Esophagus (tissue), 2 donors: Measurements from ENCODE around the gene JOSD1. TPM values are rescaled to one million over a fixed set of nuclear protein-coding genes. Genes with fewer than 3 reads are reported as not detected.

Experiments used
- H3K27ac ChIP-seq, 2 donors: one replicate each; pipeline ENCODE4 v1.5.1; 2013; ENCODE audit warnings: low read depth in 2 of 2, mild to moderate bottlenecking in 2 of 2, inconsistent platforms in 1 of 2, low read length in 1 of 2, moderate library complexity in 1 of 2
- H3K27me3 ChIP-seq, 2 donors: one replicate each; pipeline ENCODE4 v1.6.1; 2013; ENCODE audit warnings: low read length in 2 of 2, control low read depth in 1 of 2, mild to moderate bottlenecking in 1 of 2; ENCODE audit not compliant: insufficient read depth in 2 of 2, control insufficient read depth in 1 of 2
- H3K36me3 ChIP-seq, 2 donors: one replicate each; pipeline ENCODE4 v1.6.1; 2013; ENCODE audit warnings: low read length in 1 of 2; ENCODE audit not compliant: control insufficient read depth in 2 of 2, insufficient read depth in 2 of 2
- H3K4me1 ChIP-seq, 2 donors: one replicate each; pipeline ENCODE4 v1.6.1; 2013; ENCODE audit warnings: low read length in 1 of 2; ENCODE audit not compliant: control insufficient read depth in 2 of 2, insufficient read depth in 2 of 2
- H3K4me3 ChIP-seq, 2 donors: one replicate each; pipeline ENCODE4 v1.5.1; 2013; ENCODE audit warnings: low read length in 2 of 2, mild to moderate bottlenecking in 2 of 2, low read depth in 1 of 2, moderate library complexity in 1 of 2
- H3K9me3 ChIP-seq, 2 donors: one replicate each; pipeline ENCODE4 v1.6.1; 2013; ENCODE audit warnings: mild to moderate bottlenecking in 2 of 2, low read depth in 1 of 2, low read length in 1 of 2, moderate library complexity in 1 of 2; ENCODE audit not compliant: control insufficient read depth in 2 of 2, insufficient read depth in 1 of 2
- WGBS, 2 donors: extraction: QIAGEN DNeasy Blood & Tissue Kit; methylation state at CpG; one replicate each; pipeline ENCODE4 v1.1.7; 2013; 5-methylcytosine and 5-hydroxymethylcytosine counted together
- polyA plus RNA-seq, 2 donors: library from polyadenylated mRNA; stranded (reverse); fragments of 200-250 nt; gene quantifications; one replicate each; pipeline ENCODE4 v1.2.3, GENCODE V29; 2013
- donor health status: healthy with polysubstance abuse.
- donor health status: Bipolar disorder and iron deficiency.

JOSD1 gene
- polyA plus RNA-seq, 2 donors, result 9.2 to 16.5 TPM

DNA sequence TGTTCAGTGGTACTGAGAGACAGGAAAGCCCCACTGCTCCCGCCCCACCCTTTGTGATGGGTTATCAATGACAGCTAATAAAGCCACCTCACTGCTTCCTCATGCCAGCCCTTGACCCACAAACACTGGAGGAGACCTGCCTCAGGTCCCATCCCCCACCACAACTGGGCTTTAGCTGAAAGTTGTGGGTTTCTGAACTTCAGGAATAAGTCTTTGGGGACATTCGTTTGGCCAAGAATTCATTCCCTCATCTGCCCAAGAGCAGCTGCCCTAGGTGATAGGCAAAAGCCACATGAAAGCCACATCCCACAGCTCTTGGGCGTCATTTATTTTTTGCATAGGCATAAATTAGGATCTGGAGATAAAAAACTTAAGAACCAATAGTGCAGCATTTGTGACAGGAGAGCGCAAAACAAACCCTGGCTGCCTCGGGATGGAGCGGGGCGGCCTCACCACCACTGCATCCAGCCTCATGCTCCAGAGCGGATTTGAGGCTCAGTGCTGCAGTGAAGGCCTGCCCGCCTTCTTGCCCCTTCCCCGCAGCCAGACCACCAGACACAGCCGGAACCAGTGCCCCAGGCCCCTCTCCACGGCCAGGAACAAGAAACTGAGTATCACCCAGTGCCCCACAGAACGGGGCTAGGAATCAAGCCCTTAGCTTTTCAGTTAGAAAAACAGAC lies 33.8 kb upstream of the JOSD1 start:
- H3K4me1 ChIP-seq, result peaks cover 0 to 17% of the 10 kb centered on the region in 2 donors
- no peaks in the 10 kb centered on the region for H3K9me3 ChIP-seq
- peak overlapping the region; percentile 46 to 66 for H3K27ac ChIP-seq
- H3K27me3 ChIP-seq, result no peaks in the 10 kb centered on the region
- WGBS, 2 donors, result 87 to 88% methylated on average over 13 of the region's 13 CpGs
- H3K4me3 ChIP-seq, result no peak overlapping the region
- H3K36me3 ChIP-seq, result peaks cover 45 to 62% of the 10 kb centered on the region in 2 donors

DNA sequence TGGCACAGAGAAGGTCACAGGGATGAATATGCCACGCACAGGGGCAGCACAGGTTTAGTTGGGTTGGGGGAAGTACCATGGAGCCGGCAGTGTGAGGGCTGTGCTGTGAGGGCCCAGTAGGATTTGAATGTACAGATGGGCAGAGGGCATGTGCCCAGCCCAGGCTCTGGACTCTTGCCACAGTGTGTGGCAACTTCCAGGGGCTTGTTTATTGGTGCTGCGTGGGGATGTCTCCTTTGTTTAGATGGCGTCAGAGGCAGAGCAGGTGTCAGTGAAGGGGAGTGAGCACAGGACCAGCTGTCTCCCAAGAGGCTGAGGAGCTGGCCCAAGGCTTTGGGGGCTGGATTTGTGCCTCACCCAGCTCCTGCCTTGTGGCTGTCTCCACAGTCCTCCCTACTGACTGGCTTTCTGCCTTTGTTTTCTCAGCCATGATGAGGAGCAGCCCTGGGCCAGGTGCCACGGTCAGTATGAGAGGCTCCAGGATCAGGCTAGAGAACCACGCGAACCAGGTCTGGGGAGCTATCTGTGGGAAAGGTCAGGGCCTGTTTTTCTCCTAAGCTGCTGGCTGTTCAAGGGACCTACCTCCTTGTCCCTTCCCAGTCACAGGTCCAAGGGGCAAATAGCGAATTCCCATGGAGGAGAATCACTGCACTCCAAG lies 33.1 kb upstream of the JOSD1 start:
- WGBS, 2 donors, result 51 to 54% methylated on average over 8 of the region's 8 CpGs
- Histone ChIP-seq H3K36me3 (peaks cover 39 to 62% of the 10 kb centered on the region in 2 donors), H3K27ac (peak overlapping the region; percentile 46 to 66)

DNA sequence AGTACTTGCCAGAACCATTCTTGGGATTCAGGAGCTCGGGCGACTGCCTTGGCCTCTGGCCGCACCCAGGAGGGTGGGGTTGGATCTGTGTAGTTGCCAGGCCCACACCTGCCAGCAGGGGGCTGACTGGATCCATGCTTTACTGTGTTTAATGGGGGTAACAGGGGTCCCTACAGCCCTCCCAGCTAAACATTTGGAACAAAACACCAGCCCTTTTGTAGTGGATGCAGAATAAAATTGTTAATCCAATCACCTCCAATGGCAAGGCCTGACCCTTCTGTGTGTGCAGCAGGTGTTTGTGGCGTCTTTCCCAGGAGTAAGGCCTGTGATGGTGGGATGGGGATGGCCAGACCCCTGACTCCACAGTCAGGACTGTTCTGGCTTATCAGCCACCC lies 32.6 kb upstream of the JOSD1 start:
- WGBS, 2 donors, result 32% methylated on average over 4 of the region's 4 CpGs
- peak overlapping the region; percentile 53 to 66 for H3K27ac ChIP-seq
- no peaks in the 10 kb centered on the region for H3K27me3 ChIP-seq
- no peaks in the 10 kb centered on the region for H3K9me3 ChIP-seq
- H3K36me3 ChIP-seq, result peaks cover 40 to 62% of the 10 kb centered on the region in 2 donors
- peaks cover 0 to 17% of the 10 kb centered on the region in 2 donors for H3K4me1 ChIP-seq
- no peak overlapping the region for H3K4me3 ChIP-seq

More for the DNA sequence above, 33.1 kb upstream of the JOSD1 start:
- Histone ChIP-seq H3K9me3 (no peaks in the 10 kb centered on the region), H3K4me1 (peaks cover 0 to 17% of the 10 kb centered on the region in 2 donors), H3K4me3 (no peak overlapping the region), H3K27me3 (no peaks in the 10 kb centered on the region)

DNA sequence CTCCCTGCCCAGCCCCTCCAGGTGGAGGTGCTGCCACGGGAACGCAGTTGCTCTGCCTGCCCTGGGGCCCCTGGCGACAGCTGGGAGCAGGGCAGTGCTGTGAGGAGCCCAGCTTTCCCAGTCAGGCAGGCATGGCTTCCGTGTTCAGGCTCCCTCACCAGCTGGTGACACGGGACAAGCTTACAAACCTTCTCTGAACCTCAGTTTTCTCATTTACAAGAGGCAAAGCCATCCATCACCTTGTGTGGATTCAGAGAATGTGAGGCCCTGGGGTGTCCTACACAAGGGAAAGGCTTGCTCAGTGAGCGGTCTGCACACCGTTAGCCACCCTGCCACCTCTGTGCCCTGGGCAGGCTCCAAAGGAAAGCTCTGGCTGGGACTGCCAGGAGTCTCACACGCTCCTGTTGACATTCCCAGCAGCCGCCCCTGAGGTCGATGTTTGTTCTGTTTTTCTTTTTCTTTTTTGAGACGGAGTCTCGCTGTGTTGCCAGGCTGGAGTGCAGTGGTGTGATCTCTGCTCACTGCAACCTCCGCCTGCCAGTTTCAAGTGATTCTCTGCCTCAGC lies 31.6 kb upstream of the JOSD1 start:
- Histone ChIP-seq H3K27me3 (no peaks in the 10 kb centered on the region), H3K4me1 (peaks cover 0 to 17% of the 10 kb centered on the region in 2 donors), H3K4me3 (no peak overlapping the region), H3K9me3 (no peaks in the 10 kb centered on the region), H3K27ac (peak overlapping the region in 1 of 2 donors; percentile 17), H3K36me3 (peaks cover 35 to 62% of the 10 kb centered on the region in 2 donors)
- 53 to 54% methylated on average over 13 of the region's 13 CpGs for WGBS, 2 donors

DNA sequence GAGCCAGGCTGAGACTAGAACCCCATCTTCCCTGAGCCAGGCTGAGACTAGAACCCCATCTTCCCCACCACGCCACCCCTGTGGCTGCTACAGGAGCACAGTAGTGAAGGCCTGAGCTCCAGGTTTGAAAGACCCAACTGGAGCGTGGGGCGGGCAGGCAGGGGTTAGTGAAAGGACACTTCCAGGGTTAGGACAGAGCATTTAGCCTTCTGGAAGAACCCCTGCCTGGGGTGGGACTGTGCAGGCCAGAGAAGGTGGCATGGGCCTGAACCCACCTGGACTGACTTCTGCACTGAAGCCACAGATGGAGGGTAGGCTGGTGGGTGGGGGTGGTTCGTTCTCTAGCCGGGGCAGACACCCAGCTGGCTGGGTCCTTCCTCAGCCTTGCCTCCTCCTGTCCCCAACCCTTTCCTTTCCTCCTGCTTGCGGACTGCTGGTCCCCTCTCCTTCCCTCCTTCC lies 31.0 kb upstream of the JOSD1 start:
- H3K27me3 ChIP-seq, result no peaks in the 10 kb centered on the region
- no peaks in the 10 kb centered on the region for H3K9me3 ChIP-seq
- no peak overlapping the region for H3K4me3 ChIP-seq
- H3K4me1 ChIP-seq, result peaks cover 0 to 17% of the 10 kb centered on the region in 2 donors
- peaks cover 36 to 62% of the 10 kb centered on the region in 2 donors for H3K36me3 ChIP-seq
- no peak overlapping the region for H3K27ac ChIP-seq
- 75% methylated on average over 6 of the region's 6 CpGs for WGBS, 2 donors

DNA sequence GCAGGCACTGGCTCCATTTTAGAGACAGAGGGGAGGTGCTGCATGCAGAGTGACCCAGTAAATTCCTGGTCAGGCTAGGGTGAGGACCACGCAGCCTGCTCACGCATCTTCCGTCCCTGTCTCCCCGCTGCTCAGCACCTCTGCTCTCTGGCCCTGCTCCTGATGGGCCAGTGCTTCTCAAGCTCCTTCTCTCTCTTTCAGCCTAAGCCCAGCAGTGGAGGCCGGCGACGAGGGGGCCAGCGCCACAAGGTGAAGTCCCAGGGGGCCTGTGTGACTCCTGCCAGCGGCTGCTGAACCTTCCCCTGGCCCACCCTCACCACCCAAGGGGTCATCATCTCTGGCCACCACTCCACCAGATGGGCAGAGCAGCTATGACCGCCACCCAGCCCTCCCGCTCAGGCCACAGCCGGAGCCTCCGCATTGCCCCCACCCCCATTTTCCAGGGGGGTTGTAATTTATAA lies 29.7 kb upstream of the JOSD1 start:
- H3K36me3 ChIP-seq, result peaks cover 39 to 63% of the 10 kb centered on the region in 2 donors
- no peak overlapping the region for H3K27ac ChIP-seq
- peaks cover 0 to 17% of the 10 kb centered on the region in 2 donors for H3K4me1 ChIP-seq
- 95 to 98% methylated on average over 13 of the region's 13 CpGs for WGBS, 2 donors
- H3K27me3 ChIP-seq, result no peaks in the 10 kb centered on the region
- no peaks in the 10 kb centered on the region for H3K9me3 ChIP-seq
- no peak overlapping the region for H3K4me3 ChIP-seq

DNA sequence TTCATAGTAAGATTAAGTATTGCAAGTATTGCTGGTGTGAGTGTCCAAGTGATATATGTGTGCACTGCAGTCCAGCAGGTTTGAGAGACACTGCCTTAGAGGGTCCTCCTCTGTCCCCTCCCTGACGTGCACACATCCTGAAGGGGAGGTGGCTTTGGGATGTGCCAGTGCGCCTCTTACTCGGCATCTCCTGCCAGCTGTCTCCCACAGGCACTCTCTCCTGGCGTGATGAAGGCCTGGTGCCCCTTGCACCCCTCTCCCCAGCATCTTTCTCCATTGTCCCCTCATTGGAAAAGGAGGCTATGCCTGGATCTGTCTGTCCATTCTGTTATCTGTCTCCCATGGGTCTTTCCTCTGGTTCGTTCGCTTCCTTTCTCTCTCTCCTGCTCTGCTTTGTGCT lies 29.2 kb upstream of the JOSD1 start:
- Histone ChIP-seq H3K36me3 (peaks cover 39 to 67% of the 10 kb centered on the region in 2 donors), H3K4me1 (peaks cover 0 to 17% of the 10 kb centered on the region in 2 donors), H3K4me3 (no peak overlapping the region), H3K27ac (no peak overlapping the region), H3K27me3 (no peaks in the 10 kb centered on the region), H3K9me3 (no peaks in the 10 kb centered on the region)
- WGBS, 2 donors, result 86 to 91% methylated on average over 6 of the region's 6 CpGs

DNA sequence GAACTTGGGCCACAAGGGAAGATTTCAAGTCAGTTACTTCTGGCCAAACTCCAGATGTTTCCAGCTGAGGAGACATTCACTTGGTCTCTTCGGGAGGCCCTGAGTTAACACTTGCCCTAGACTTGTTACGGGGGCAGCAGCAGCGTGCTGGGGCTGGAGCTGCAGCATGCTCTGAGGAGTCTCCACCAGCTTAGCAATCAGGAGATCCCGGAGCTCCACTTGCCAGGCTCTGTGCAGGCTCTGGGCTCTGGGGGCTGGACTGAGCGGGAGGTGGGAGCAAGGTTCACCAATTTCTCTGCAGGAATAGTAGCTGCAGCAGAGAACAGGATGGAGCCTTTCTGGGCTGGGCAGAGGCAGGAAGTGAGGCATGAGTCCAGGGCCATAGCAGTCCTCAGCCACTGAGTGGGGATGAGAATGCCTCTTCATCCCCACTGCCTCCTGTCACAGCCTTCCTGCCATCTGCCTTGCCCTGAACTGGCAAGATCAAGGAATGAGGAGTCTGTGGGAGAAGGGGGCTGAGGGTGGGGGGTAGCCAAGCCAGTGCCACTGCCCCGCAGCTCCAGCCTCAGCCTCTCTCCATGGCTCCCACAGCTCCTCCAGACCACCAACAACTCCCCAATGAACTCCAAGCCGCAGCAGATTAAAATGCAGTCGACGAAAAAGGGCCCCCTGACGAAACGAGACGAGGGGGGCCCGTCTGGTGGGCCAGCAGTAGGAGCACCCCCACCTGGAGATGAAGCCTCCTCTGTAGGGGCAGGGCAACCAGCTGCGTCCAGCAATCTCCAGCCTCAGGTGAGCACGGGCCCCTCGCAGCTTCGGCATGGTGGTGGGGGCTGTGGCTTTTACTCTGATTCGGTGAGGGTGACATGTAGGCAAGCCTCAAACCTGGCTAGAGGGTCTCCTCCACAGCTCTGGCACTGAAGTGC lies 28.4 kb upstream of the JOSD1 start:
- Histone ChIP-seq H3K4me3 (no peak overlapping the region), H3K4me1 (peaks cover 0 to 14% of the 10 kb centered on the region in 2 donors), H3K9me3 (no peaks in the 10 kb centered on the region), H3K27me3 (no peaks in the 10 kb centered on the region), H3K27ac (no peak overlapping the region), H3K36me3 (peaks cover 45 to 68% of the 10 kb centered on the region in 2 donors)
- WGBS, 2 donors, result 92 to 93% methylated on average over 18 of the region's 18 CpGs
